Measurements from ENCODE around the gene THADA. TPM values are rescaled to one million over a fixed set of nuclear protein-coding genes. Genes with fewer than 3 reads are reported as not detected.
A peak's percentile ranks its signal among the peaks of the same experiment; 100 is the strongest.

The THADA gene
- total RNA-seq, 1 donor from 2014 or later, result 41.2 TPM

DNA sequence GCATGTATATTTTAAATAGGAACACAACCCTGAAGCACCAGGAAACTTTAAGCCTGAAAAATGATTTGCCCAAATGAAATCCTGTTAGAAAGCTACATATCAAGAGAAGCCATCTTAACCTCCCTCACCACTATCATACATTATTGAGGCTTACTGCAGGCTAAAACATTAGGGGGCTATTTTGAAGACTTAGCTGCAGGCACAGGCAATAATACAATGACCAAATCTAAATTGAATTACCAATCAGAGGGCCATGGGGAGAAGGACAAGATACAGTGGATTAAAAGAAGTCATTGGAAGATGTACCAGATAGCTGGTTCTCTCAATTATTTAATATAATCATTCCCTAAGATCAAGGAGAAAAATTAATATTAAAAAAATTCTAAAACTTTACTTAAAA lies 73.7 kb downstream of the THADA start:
- no peak for DNase-seq
- no peak for TF ChIP-seq CTCF (IDR thresholded peaks at IDR 0.05)
- Histone ChIP-seq H3K4me1 (peaks cover 39% of the 10 kb centered on the region), H3K27me3 (ENCODE audit: low read depth) (no peaks in the 10 kb centered on the region), H3K27ac (no peak overlapping the region), H3K4me3 (no peak overlapping the region), H3K36me3 (no peaks in the 10 kb centered on the region), H3K9me3 (peaks cover 5% of the 10 kb centered on the region)
- ATAC-seq, result no peak
- intact Hi-C loops (cut with DNase I), result no loop called here

DNA sequence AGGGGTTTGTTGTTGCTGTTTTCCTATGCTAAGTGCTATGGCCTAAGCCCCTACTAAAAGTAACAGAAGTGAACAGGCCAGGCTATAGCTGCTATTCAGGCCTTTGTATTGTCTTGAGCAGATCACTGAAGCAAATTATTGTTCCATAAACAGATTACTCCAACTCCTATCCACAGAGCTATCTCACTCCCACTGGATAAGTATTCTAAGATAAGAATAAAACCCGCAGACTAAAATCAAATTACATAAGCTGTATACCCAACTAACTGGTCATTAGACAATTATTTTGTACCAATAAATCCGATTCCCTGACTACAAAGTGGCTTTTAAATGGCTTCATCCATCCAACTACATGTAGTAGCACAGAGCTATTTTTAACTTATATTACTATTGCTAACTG lies 74.3 kb downstream of the THADA start:
- intact Hi-C loops (cut with DNase I), result no loop called here
- H3K4me1 ChIP-seq, result peaks cover 40% of the 10 kb centered on the region

DNA sequence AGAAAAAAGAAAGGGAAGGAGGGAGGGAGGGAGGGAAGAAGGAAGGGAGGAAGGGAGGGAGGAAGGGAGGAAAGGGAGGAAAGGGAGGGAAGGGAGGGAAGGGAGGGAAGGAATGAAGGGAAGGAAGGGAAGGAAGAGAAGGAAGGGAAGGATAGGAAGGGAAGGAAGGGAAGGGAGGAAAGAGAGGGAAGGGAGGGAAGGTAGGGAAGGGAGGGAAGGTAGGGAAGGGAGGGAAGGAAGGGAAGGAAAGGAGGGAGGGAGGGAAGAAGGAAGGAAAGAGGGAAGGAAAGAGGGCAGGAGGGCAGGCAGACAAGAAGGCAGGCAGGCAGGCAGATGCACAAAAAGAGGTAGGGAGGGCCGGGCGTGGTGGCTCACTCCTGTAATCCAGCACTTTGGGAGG lies 74.9 kb downstream of the THADA start:
- no peak for TF ChIP-seq CTCF (IDR thresholded peaks at IDR 0.05)
- intact Hi-C loops (cut with DNase I), result no loop called here
- Histone ChIP-seq H3K27me3 (ENCODE audit: low read depth) (no peaks in the 10 kb centered on the region), H3K36me3 (no peaks in the 10 kb centered on the region), H3K4me3 (no peak overlapping the region), H3K9me3 (peaks cover 5% of the 10 kb centered on the region), H3K27ac (no peak overlapping the region), H3K4me1 (peaks cover 43% of the 10 kb centered on the region)
- ATAC-seq, result no peak
- DNase-seq, result no peak

More for the DNA sequence above, 74.3 kb downstream of the THADA start:
- DNase-seq (no peak), ATAC-seq (no peak)
- Histone ChIP-seq H3K9me3 (peaks cover 5% of the 10 kb centered on the region), H3K36me3 (no peaks in the 10 kb centered on the region), H3K4me3 (no peak overlapping the region), H3K27me3 (ENCODE audit: low read depth) (no peaks in the 10 kb centered on the region), H3K27ac (no peak overlapping the region)
- TF ChIP-seq CTCF (IDR thresholded peaks at IDR 0.05), result no peak

DNA sequence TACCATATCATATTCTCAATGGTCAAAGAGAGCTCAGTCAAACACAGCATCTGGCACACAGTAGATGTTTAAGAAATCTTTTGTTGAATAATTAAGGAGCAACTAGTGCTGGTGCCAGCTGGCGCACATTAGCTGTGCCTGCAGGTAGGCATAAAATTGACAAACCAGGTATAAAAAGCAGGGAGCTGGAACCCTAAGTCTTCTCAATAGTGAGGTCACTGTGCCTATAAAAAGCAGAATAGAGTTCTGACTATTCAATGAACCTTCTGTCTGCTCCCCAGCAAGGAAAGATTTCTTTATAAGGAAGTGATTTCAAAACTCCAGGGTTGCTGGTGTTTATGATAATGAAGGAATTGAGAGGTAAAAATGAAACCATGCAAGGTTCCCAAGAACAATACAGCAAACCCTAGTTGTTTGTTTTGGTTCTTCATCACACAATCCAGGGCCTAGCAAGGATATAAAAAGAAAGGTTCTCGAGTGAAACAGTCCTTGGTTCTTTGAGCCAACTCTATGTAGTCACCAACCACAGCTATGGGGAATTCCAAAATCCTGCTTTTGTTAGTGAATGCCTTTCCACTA lies 76.1 kb downstream of the THADA start:
- Histone ChIP-seq H3K4me3 (no peak overlapping the region), H3K4me1 (peaks cover 48% of the 10 kb centered on the region), H3K9me3 (no peaks in the 10 kb centered on the region), H3K36me3 (no peaks in the 10 kb centered on the region), H3K27me3 (ENCODE audit: low read depth) (no peaks in the 10 kb centered on the region), H3K27ac (peak overlapping the region; percentile 69)
- TF ChIP-seq CTCF (IDR thresholded peaks at IDR 0.05), result no peak
- no peak for DNase-seq
- ATAC-seq, result peak; percentile 67 to 84
- intact Hi-C loops (cut with DNase I), result no loop called here

GRCh38 chr2:43518718-43519117 lies 77.1 kb downstream of the THADA start:
- no peak for TF ChIP-seq CTCF (IDR thresholded peaks at IDR 0.05)
- no peaks in the 10 kb centered on the region for H3K9me3 ChIP-seq
- H3K27me3 ChIP-seq (ENCODE audit: low read depth), result no peaks in the 10 kb centered on the region
- H3K4me1 ChIP-seq, result peaks cover 48% of the 10 kb centered on the region
- H3K36me3 ChIP-seq, result no peaks in the 10 kb centered on the region
- intact Hi-C loops (cut with DNase I), result no loop called here
- DNase-seq (no peak), ATAC-seq (no peak)
- H3K4me3 ChIP-seq, result no peak overlapping the region
- H3K27ac ChIP-seq, result peak overlapping the region; percentile 69
